Epithelial cell of esophagus (primary cell): ENCODE results near the gene THEMIS.

Experiments used
- DNase-seq: peaks from one replicate; pipeline ENCODE4 v3.0.0; 2010; ENCODE audit warnings: low read depth
- H3K4me3 ChIP-seq: 2 replicates; pipeline ENCODE4 v1.5.1; 2011; ENCODE audit warnings: mild to moderate bottlenecking, low read length, control low read depth
- TF ChIP-seq, protein P1 (sequence below): IDR thresholded peaks from 2 replicates; pipeline ENCODE4 v1.5.1; 2011; ENCODE audit warnings: low read depth, mild to moderate bottlenecking, low read length, control low read depth, inconsistent platforms; ENCODE audit not compliant: insufficient read depth; ENCODE audit errors: missing control alignments

Gene THEMIS

DNA sequence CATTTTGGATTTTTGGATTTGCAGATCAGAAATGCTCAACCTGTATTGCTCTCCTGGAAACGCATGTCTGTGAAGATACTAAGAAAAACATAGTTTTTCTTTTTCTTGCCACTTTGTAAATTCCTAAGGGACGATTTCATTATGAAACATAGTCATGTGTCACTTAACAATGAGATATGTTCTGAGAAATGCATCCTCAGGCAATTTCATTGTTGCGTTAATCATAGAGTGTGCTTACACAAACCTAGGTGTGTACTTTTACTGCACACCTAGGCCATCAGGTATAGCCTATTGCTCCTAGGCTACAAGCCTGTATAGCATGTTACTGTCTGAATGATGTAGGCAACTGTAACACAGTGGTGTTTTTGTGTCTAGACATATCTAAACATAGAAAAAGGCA lies 13.4 kb upstream of the THEMIS start:
- TF ChIP-seq, protein P1, sequence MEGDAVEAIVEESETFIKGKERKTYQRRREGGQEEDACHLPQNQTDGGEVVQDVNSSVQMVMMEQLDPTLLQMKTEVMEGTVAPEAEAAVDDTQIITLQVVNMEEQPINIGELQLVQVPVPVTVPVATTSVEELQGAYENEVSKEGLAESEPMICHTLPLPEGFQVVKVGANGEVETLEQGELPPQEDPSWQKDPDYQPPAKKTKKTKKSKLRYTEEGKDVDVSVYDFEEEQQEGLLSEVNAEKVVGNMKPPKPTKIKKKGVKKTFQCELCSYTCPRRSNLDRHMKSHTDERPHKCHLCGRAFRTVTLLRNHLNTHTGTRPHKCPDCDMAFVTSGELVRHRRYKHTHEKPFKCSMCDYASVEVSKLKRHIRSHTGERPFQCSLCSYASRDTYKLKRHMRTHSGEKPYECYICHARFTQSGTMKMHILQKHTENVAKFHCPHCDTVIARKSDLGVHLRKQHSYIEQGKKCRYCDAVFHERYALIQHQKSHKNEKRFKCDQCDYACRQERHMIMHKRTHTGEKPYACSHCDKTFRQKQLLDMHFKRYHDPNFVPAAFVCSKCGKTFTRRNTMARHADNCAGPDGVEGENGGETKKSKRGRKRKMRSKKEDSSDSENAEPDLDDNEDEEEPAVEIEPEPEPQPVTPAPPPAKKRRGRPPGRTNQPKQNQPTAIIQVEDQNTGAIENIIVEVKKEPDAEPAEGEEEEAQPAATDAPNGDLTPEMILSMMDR, result no peak

DNA sequence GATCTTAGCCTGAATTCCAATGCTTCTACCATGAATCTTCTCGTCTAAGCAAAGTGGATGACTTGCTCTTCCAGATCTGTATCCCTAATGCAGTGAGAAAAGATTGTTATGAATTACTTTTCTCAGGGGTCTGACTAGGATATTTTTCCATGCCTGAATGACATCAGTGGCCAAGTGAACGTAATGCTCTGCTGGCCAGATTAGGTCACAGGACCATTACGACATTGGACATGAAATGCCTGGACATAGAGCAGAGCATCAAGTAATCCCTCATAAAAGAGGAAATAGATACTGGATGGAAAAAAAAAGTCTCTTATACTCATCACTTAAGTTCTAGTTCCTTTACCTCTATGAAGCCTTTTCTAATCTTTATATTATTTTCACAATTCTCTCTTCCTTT lies 12.1 kb upstream of the THEMIS start:
- no peak overlapping the region for H3K4me3 ChIP-seq
- TF ChIP-seq, protein P1, result no peak
- no peak for DNase-seq

More for the DNA sequence above, 13.4 kb upstream of the THEMIS start:
- DNase-seq, result peak; percentile 73
- H3K4me3 ChIP-seq, result no peak overlapping the region

DNA sequence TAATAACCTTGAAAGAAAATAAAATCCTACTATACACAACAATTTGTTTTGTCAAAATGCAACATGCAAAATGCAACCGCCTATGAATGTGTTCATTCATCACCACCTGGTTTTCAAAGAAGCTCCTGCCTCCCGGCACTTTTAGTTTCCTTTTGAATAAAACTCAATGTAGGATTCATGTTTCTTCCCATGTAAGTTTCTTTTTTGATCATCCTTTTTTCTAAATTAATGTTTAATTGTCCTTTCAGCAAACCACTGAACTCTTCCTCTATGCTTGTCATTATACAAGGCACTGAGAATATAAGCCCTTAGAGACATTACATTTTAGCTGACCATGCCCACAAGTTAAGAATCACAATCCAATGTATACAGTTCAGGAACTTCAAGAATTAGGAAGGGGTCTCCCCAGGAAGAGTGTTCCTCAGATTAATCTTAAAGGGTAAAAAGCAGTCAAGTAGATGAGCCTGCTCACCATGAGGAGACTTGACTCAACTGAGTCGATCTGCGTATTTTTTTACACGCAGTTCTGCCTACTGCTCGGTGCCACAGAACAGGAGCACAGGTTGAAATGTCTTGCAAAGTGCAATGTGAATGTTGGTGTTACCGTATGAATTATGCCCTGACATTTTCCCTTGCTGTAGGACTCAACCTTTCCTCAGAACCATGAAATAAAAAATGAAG lies 7.2 kb upstream of the THEMIS start:
- TF ChIP-seq, protein P1, result no peak
- no peak for DNase-seq
- no peak overlapping the region for H3K4me3 ChIP-seq

DNA sequence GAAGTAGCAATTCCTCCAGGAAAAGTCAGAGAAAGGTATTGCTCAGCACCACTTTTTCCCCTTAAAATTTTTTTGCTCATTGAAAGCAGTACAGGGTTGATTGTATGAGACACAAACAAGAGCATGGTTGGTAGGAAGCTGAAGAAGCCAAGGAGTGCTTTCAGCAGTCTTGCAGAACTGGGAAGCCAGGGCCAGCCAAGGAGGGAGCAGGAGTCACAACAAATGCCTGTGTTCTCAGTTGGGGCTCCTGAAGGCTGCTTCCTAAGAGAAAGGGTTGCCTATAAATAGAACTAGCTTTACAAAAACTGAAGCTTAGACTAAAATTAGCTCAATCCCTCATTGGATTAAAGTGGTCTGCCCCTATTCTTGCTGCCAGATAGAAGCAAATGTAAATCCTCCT lies 3.3 kb upstream of the THEMIS start:
- no peak overlapping the region for H3K4me3 ChIP-seq
- no peak for DNase-seq
- TF ChIP-seq, protein P1, result no peak

DNA sequence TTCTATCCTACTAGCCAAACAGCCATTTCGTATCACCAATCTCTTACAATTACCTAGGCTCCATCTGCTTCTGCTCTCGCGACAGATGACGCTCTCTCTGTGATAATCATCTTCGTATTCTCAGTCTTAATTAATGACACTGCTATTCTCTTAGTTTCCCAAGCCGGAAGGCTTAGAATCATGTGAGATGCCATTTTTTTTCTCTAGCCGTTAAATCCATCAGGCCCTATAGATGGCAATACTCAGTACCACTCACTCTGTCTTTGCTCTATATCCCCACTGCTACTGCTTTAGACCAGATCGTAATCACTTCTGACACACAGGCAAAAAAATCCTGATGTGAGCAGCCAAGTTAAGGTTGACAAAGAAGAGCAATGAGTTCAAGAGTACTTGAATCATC lies 2.1 kb upstream of the THEMIS start:
- no peak for DNase-seq
- H3K4me3 ChIP-seq, result no peak overlapping the region
- TF ChIP-seq, protein P1, result no peak

DNA sequence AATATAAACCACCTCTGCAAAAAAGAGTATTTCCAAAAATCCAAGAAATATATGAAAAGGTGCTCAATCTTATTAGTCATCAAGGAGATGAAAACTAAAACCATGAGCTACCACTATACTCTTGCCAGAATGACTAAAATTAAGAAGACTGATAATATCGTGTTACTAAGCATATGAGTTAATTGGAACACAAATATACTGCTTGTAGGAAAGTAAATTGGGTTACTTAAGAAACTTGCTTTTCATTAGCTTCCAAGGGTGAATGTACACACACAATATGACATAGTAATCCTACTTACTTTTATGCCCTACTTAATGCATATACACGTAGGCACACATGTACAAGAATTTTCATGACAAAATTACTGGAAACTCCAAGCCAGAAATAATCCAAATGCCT lies 3.4 kb downstream of the THEMIS start:
- H3K4me3 ChIP-seq, result no peak overlapping the region
- DNase-seq, result no peak
- TF ChIP-seq, protein P1, result no peak

DNA sequence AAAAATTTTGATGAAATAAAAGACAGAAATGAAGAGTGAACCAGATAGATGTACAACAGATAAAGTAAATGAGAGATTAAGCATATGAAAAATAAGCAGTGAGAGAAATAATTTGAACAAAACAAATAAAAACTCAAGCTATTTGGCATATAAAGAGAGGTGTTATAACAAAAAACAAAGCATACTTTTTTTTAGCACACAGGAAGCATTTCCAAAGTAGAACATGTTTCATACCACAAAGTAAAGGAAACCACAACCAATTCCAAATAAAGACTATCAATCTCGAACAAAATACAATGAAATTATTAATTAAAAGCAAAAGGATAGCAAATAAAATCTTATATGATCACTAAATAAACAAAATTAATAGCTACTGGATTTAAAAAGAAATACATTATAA lies 6.8 kb downstream of the THEMIS start:
- H3K4me3 ChIP-seq, result no peak overlapping the region

More for the DNA sequence above, 6.8 kb downstream of the THEMIS start:
- DNase-seq, result no peak
- TF ChIP-seq, protein P1, result no peak
